ENCODE measurements around the gene PARD3B.

Gene PARD3B

DNA sequence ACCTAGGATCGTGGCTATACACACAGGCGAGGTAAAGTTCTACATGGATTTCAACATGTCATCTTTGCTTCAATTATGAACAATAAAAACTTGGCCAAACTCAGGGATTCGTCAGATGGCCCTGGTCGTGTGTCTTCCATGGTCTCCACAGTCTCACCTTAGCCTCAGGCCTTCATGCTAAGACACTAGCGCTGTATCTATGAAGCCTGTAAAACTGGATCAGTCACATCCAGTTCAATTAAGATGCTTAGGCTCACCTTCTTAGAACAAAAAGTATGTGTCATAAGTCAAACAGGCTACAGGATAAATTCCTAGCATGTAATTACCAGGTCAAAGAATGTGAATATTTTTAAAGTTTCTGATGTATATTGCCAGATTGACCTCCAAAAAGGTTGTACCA is 1023.3 kb downstream of the PARD3B start:
- DNase-seq (ENCODE audit: low spot score) = no peak

DNA sequence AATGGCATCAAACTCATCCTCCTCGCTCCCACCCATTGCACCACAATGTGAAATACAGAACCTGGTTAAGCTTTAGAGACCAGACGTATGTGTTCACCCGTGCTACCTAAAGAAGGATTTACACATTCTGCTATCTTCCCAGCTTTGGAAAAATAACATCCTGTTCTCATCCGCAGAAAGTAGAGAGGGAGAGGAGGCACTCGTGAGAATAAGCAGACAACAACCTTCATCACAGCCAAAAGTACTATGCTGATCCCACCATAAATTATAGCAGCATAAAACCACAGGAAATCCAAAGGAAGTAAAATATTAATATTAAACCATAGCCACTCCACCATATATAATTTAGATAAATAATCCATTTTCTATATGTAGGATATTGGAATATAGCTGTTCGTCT is 1025.4 kb downstream of the PARD3B start:
- no peak for DNase-seq (ENCODE audit: low spot score)

DNA sequence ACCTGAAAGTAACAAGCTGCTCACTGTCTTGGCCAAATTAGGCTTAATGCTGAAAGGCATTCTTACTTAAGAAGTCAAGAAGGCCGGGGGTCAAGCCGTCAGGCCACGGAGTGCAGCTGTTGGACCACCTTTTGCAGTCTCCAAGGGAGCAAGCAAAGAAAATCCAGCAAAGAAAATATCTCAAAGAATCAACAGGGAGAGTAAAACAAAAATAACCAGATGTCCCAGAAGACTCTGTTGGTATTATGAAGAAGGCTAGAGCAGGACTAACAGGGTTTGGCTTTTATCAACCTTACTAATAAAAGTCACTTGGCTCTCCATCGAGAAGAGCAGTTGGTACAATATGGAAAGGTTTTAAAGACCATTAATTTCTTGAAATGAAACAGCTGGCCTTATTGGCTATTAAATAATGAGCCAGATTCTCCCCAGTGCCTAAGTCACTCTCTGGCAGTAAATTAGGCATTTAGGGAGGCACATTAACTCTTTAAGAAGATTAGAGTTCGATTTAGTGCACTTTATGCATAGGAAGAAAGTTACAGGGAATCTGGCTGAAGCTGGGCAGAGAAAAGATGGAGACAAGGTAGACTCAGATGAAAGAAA is 1026.2 kb downstream of the PARD3B start:
- no peak for DNase-seq (ENCODE audit: low spot score)

DNA sequence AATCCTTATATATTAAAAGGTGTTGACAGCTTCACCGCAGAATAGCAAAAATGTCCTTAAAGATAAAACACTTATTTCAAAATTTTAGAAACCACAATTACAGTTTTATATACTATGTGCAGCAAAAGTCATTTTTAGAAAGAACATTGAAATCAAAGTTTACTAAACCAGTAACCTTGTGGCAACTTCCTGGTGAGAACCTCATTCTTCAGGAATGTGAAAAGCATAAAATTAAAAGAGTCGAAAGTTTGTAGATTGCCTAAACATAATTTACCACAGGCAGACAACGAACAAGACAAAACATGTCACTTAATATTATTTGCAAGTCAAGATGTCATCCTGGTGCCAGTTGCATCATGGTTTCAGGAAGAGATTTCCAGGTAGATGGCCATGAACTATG is 1028.7 kb downstream of the PARD3B start:
- DNase-seq (ENCODE audit: low spot score) = no peak

DNA sequence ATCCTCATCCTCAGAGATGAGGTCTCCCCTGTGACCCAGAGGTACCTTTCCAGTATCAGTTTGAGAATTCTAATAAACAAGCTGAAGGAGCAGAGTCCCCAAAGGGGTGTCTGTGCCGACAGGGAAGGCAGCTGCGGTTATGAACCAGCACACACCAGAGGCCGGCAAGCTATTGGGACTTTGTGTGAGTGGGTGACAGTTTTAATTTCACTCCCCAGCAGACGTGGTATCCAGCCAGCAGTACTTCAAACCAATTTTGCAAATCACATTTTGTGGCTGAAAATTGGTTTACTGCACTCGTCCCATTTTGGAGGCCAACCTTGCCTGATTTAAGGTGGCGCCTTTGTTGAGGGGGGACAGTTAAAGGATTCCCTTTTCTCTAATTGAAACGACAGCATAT is 1034.1 kb downstream of the PARD3B start:
- no peak for DNase-seq (ENCODE audit: low spot score)

DNA sequence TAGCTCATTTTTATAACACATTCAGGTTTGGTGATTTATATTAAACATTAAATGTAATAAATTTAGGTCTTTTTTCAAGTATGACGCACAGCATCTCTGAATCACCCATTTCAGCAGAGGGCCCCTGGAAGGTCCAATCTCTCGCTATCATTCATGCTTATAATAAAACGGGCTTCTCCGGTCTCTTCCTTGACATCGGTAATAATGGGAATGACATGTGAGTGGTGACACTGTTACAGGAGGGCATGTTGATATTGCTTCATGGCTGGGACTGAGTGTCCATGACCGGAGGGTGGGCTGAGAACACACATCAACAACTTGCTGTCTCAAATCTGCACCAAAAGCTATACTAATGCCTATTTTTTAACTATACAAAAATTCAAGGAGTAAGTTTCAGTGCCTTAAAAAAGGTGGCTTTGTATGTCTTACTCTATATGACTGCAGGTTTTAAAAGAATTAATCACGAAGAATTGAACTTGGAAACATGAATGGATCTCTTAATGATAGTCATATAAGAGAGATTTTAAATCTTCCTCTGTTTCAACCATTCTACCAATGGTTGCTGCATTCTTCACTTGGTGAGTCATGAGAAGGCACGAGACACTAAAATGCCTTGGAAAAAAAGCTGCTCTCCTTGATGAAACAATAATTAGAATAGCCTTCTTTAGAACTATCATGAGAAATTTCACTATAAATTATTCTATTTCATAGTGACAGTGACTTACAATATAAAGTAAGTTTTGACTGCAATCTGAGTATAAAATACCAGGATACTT is 1035.1 kb downstream of the PARD3B start:
- peak; percentile 23 for DNase-seq (ENCODE audit: low spot score)

DNA sequence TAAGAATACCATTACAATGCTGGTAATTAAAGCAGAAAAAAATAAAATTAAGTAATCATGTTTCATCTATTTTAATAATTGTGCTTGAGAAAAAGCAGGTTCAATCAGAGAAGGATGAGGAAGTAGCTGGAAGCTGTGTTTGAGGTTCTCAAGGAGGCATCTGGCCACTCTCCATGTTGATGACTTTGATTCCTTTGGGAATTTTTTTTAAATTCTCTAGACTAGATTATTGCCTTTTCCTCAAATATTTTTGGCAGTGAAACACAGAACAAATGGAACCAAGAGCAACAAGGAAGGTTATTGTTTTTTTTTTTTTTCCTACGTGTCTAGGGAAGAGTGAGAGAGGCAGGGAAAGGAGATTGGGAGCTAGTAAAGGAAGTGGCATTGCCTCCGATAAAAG is 1037.1 kb downstream of the PARD3B start:
- no peak for DNase-seq (ENCODE audit: low spot score)

DNA sequence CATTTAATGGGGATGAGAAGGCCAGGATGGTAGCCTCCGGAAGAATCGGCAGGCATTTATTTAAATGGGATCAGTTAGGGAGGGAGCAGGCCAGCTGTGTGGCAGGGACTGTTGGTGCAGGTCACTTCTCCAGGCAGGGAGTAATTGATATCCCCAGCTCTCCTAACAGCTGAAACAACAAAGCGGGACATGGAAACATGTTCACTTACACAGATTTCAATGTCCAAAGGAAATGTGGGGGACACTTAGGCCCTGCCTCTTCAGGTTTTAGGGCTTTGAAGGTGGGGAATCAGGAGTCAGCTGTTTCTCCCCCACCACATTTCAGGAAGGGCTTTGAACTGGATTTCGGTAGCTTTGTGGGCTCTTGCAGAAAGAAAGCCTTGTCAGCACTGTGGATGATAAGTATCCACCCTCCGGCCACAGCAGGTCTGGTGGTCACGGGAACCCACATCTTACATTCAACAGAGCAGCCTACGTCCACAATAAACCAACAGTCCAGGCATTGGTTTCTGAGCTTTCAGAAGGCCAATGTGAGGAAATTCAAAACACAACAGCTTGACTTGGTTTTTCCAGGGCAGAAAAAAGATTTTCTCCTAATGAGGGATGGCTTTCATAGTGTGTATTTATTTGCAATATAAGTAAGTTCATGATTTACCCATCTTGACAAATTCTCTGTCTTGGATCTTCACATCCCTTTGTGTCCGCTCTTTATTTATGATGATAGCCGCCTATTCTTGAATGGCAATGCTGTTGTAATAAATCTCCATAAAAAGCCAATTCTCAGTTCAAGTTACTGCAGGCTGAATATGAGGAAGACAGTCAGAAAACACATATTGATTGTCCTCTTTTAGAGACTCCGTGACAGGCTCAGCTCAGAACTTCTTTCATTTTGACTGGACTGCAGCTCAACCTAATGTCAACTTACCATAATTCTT is 1040.4 kb downstream of the PARD3B start:
- DNase-seq (ENCODE audit: low spot score) = no peak

DNA sequence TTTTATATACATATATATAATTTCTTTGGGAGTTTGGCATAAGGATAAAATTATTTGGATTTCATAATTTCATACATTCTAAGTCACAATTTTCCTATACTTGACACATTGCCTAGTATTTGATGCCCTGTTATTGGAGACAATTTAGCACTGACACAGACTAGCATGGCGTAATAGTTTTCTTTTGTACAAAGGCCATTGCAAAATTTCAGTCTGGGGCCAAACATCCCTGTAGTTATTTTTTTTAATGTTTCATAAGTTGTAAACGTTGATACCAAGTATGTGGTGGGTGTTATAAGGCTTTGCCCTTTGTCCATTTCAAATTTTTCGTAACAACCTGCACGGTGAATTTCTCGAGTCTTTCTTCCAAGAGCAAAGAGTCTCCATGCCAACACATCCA is 1041.4 kb downstream of the PARD3B start:
- no peak for DNase-seq (ENCODE audit: low spot score)

DNA sequence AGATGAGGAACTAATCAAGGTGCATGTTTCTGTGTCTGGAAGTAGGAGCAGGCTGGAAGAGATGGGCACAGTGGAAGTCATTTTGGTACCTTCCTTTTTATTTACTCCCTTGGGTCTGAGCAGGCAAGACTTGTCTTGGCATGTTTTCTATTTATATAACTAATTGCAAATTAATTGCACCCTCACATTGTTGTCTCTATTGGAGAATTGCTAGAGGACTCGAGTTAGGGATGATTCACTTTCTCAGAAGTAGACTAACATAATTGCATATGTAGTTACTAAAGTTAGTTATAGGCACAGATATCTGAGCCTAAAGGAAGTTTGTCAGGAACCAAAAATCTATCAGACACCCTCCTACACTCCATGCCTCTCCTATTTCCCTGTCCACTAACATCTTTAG is 1044.2 kb downstream of the PARD3B start:
- DNase-seq (ENCODE audit: low spot score) = no peak

DNA sequence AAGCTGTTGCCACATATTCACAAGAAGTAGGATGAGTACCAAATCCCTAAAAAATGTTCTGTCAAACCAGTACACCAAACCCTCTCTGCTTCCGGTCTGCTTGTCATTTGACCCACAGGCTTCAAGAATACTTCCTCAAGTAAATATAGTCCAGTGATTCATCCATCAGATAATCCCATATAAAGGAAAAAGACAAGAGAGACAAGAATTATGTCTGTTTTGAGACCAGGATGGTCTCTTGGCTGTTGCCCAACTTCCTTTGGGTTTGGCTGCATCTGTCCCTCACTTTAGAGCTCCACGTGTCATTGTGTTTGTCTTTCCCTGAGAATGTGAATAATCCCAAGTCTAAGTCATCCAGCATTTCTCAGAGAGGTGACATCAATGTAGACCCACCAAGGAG is 1045.5 kb downstream of the PARD3B start:
- DNase-seq (ENCODE audit: low spot score) = peak; percentile 37

DNA sequence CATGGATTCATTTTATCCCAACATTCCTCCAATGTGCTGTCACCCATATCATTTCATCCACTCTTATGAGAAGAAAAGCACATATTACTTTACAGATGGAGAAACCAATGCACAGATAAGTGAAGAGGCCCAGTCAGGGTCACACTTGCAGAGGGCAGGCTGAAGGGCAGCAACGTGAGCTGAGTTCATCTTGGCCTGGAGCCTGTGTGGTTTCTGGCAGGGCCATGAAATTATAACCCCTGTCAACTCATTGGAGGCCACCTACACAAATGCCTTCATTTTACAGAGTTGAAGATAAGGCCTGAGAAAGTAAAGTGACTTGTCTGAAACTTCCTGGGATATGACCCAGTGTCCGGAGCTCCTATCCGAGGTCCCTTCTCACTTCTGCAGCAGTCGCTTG is 1048.6 kb downstream of the PARD3B start:
- no peak for DNase-seq (ENCODE audit: low spot score)

DNA sequence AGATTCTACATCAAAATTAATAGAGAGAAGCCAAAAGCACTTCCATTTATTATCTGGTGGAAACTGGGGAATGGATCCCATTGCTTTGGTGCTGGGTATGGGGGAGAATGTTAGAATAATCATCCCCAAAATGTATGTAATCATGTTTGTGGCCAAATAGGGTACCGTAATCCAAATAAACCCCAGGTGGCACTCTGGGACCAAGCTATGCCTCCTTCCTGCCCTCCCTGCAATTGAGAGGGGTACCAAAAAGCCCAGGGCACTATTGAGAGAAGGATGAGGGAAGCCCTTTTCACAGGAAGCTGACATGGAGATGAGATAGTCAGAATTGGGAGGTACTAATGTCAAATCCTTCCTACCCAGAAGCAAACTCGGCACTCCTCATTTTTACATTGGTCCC is 1051.3 kb downstream of the PARD3B start:
- DNase-seq (ENCODE audit: low spot score) = no peak

DNA sequence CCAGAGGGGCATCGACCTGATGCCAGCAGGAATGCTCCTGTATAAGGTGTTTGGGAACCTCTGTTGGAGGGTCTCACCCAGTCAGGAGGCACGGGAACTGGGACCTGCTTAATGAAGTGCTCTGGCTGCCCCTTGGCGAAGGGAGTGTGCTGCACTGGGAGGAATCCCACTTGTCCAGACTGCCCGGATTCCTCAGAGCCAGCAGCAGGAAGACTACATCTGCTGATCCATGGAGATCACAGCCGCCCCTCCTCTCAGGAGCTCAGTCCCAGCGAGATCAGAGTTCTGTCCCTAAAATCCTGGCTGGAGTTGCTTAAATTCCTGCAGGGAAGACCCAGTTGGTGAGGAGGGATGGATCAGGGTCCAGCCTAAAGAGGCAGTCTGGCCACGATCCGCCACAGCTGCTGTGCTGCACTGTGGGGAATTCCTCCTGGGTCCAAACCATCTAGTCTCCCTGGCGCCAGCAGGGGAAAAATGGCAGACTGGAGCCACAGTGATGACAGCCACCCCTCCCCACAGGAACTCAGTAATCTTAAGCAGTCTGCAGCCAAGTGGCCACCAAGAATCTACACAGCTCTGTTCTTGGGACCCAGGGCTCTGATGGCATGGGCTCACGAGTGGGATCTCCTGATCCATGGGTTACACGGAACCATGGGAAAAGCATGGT is 1060.5 kb downstream of the PARD3B start:
- DNase-seq (ENCODE audit: low spot score) = no peak

DNA sequence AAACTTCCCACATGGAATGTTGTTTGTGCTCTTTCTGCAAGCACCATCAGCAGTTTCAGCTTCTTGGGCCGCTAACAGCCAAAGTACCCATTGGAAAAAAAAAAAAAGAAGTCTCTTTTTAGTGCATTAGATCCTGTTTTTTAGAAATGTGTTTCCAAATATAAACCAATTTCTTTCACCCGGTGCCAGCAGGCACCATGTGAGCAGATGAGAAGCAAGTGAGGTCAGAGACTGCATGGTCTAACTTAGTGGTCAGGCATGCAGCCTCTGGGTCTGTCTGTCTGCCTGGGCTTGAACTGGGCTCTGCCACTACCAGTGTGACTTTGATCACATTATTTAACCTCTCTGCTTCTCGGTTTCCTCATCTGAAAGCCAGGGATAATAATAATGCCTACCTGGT is 1061.9 kb downstream of the PARD3B start:
- no peak for DNase-seq (ENCODE audit: low spot score)

DNA sequence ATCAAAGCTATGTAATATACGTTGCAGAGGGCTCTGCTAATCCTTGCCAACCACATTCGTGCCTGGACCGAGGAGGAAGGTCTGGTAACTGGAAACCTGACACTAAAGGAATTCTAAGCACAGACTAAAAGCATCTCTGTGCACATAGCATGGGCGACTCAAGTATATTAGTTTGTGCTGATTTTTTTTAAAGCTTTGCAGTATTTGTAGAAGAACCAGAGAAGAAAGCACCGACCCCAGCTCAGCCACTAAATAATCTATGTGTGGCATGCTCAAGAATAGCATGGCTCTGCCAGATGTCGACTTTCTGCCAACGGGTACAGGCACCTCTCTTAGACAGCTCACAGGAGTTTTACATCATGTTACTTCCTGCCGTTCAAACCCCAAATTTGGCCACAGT is 1063.8 kb downstream of the PARD3B start:
- DNase-seq (ENCODE audit: low spot score) = no peak

DNA sequence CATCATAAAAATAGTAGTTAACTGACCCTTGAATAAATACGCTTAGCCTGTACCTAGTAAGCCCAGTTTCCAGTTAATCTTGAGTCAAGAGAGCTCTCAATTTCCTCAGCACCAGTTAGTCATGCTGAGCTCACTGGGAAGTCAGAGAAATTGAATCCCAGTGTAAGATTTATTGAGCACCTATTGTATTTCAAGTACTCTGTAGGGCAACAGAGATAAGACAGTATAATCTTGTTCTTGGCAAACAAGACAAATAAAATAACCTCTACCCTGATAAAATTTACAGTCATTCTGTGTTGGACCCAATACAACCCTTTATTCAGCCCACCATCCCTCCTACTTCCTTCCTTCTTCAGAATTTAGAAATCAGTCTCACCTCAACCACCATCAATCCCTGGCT is 1065.2 kb downstream of the PARD3B start:
- DNase-seq (ENCODE audit: low spot score) = no peak

DNA sequence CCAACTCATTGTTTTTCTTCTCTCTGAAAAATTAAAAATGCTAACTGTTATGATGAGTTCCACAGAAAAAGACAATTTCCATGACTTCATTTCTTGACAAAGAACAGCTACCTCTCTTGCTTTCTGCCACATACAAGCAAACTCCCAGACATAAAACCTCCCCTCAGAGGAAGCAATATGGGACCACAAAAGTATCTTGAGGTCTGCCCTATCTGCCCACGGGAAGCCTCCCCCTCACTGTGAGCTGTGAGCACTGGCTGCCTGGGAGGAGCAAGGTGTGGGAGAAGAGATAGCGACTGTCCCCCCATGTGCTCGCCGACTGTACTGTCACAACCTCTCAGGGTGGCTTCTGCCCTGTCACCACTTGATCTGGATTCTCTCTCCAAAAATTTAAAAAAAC is 1067.4 kb downstream of the PARD3B start:
- no peak for DNase-seq (ENCODE audit: low spot score)

DNA sequence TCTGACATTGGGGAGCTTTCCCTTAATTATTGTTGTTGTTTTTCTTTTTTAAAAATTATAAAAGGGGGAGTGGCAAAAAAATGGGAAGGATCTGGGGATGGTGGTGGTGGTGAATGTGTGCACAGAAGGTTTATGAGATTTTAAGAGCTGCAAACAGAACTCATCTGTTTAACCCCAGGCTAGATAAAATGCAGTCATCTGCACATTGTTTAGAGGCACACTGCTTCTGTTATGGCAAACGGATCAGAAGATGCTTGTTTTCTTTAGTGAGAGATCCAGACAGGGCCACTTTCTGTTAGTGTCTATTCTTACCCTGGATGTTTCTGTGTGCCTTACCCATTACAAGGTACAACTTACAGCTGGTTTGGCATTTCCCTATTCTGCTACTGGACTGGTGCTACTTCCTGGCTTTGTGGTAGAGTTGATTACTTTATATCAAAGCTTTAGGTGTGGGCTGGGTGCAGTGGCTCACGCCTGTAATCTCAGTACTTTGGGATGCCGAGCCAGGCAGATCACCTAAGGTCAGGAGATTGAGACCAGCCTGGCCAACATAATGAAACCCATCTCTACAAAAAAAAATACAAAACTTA is 1068.8 kb downstream of the PARD3B start:
- DNase-seq (ENCODE audit: low spot score) = no peak

DNA sequence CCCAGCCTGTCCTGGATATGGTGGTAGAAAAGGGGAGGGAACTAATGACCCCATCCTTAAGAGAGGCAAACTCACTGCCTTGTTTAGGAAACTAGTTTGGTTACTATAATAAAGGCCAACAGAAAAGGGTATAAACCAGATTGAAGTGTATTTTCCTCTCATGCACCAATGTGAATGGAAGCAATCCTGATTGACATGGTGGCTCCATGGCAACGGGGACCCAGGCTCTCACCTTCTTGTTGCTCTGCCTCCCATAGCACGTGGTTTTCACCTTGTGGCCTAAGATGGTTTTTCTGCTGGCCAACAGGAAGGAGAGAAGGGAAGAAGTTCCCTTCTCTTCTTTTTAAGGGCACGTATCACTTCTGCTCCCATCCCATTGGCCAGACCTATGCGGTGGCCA is 1069.7 kb downstream of the PARD3B start:
- DNase-seq (ENCODE audit: low spot score) = no peak

DNA sequence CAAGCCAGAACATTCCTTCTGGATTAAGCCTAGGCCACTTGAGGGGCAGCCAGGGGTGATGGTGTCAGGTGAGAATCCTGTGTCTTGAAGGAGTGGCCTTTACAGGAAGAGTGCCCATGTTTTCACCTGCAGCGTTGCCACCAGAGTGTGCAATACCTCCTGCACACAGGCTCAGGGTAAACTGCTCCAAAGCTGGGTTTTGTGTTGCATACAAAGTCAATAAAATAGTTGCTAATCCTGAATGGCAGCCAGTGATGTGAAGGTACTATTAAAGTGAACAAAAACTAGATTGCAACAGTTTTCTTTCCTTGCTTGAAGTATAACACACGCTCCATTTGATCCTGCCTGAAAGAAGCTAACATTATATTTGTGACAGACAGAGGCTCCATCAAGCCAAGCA is 1072.6 kb downstream of the PARD3B start:
- no peak for DNase-seq (ENCODE audit: low spot score)

DNA sequence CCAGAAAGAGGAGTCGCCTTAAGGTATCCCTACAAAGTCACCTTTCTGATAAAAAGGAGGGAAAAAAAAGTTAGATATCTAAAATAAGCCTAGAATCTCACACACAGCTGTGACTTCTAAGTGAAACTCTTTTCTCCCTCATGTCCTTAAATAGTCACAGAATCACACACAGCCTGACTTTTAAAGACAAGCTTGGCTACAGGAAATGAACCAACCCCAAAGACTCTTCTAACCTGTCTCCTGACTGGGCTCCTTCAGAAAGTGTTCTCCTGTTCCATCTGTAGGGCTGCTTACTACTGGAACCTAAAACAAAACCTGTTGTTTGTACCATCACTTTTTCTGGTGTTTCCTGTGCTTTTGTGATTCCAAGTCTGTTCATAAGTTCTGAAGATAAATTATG is 1074.3 kb downstream of the PARD3B start:
- no peak for DNase-seq (ENCODE audit: low spot score)

Data from kidney tubule cell (primary cell).